Motor neuron (in vitro differentiated cells): ENCODE data around the gene FAM107B. TPM values are rescaled to one million over a fixed set of nuclear protein-coding genes. Genes with fewer than 3 reads are reported as not detected.

Experiments
- ATAC-seq, 8 experiments: fragments of 200-7000 bp; cut with Tn5 transposase; replicated peaks in 6 of 8; 2 replicates each; pipeline ENCODE4 v1.8.0; 2021; ENCODE audit warnings: mild to moderate bottlenecking in 8 of 8, moderate library complexity in 8 of 8
- H3K27ac ChIP-seq, 2 donors: fragments of 250-450 bp; sonication (Bioruptor Pico); 2 replicates each; pipeline ENCODE4 v1.9.0; 2021; ENCODE audit warnings: antibody characterized with exemption in 2 of 2, mild to moderate bottlenecking in 2 of 2, moderate library complexity in 1 of 2
- H3K4me1 ChIP-seq, 2 donors: fragments of 250-450 bp; sonication (Bioruptor Pico); replicated peaks in 1 of 2; 2 replicates each; pipeline ENCODE4 v1.6.1; 2021; ENCODE audit warnings: antibody characterized with exemption in 2 of 2, mild to moderate bottlenecking in 2 of 2, moderate library complexity in 1 of 2
- H3K4me3 ChIP-seq, 5 donors: fragments of 250-450 bp; sonication (Bioruptor Pico); 2 replicates each; pipeline ENCODE4 v1.9.0; 2021; ENCODE audit warnings: antibody characterized with exemption in 5 of 5, mild to moderate bottlenecking in 5 of 5, moderate library complexity in 4 of 5
- WGBS, 10 experiments: fragments of 450-650 bp; shearing (Covaris generic); methylation state at CpG; one replicate each; pipeline ENCODE4 v1.0.0; 2022; 5-methylcytosine and 5-hydroxymethylcytosine counted together
- in situ Hi-C, 9 experiments: fragments of 400-800 bp; cut with MboI; loops; one replicate each; pipeline ENCODE4 v1.15.0; 2021; ENCODE audit warnings: low sequenced_read_pairs in 9 of 9, low pct_unique_long_range_greater_than_20kb in 2 of 9; ENCODE audit not compliant: unreplicated experiment in 9 of 9
- total RNA-seq, 8 experiments: library from RNA; unstranded; fragments of 300-600 nt; gene quantifications; 2 replicates each; pipeline versions ENCODE4 v1.2.3 to v1.2.4, GENCODE V29; 2022

FAM107B gene
- total RNA-seq, 8 experiments from 2014 or later: 2.0 to 60.4 (median 25.4) TPM

- H3K4me1 ChIP-seq: peaks cover 0 to 5% of the 10 kb centered on the region in 2 donors
- ATAC-seq: peak in 6 of 8 experiments; percentile 72 to 95 (median 84)
- H3K4me3 ChIP-seq: no peak overlapping the region
- in situ Hi-C loops: no loop called here
- 11 to 100% (median 81%) methylated on average over 3 to 8 of the region's 13 CpGs; no CpG with 5 or more reads in 1 of the 10 experiments for WGBS, 10 experiments
- no peak overlapping the region for H3K27ac ChIP-seq
These were observed 186.4 kb downstream of the FAM107B start for GRCh38 chr10:14588084-14588937.

- H3K4me1 ChIP-seq: peaks cover 0 to 5% of the 10 kb centered on the region in 2 donors
- ATAC-seq: no peak
- in situ Hi-C loops: no loop called here
- WGBS, 10 experiments: 15 to 93% (median 73%) methylated on average over 3 to 6 of the region's 6 CpGs
- no peak overlapping the region for H3K27ac ChIP-seq
- H3K4me3 ChIP-seq: no peak overlapping the region
These were observed 187.1 kb downstream of the FAM107B start for GRCh38 chr10:14587540-14588083.

- ATAC-seq: no peak
- 90 to 100% (median 99%) methylated on average over 1 to 6 of the region's 6 CpGs; no CpG with 5 or more reads in 2 of the 10 experiments for WGBS, 10 experiments
- in situ Hi-C loops: no loop called here
- Histone ChIP-seq H3K4me3 (no peak overlapping the region), H3K27ac (no peak overlapping the region), H3K4me1 (peaks cover 0 to 5% of the 10 kb centered on the region in 2 donors)
These were observed 187.8 kb downstream of the FAM107B start for GRCh38 chr10:14586901-14587300.

DNA sequence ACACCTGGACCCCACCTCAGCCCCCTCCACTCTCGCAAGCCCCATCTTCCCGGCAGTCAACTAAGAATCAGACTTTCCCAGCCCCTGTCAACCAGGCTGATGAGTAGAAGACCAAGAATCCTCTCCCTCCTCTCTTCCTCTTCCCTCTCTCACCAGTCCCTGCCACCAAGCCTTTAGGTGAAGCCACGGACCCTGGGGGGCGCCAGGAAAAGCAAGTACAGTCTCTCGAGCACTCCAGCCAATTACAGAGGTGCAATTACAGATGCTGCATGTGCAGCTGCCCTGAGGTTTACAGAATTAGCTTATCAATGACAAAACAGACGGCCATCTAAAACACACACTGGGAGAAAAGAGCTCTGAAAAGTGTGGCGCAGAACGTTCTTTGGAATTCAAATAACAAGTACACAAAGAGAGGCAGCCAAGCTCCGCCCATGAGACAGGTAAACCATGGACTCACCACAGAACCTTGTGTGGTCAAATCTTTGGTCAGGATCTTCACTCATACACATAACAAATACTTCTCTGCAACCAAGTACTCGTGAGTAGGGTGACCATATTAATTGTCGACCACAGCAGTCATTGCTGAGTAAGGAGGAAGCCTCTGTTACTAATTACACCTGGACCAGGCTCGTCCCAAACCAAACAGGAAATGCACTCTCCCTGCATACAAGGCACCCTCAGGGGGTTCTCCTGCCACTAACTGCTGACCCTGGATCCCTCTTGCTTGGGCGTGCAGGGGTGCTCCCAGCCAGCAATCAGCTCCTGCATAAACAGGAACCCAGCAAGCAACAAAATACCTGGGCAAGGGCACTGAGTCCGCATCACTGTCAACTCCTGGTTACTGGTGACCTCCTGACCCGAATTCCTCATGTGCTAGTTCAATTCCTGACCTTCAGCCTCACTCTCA is 189.2 kb downstream of the FAM107B start:
- WGBS, 10 experiments: 71 to 100% (median 83%) methylated on average over 2 to 8 of the region's 15 CpGs
- ATAC-seq: no peak
- H3K4me3 ChIP-seq: no peak overlapping the region
- peaks cover 0 to 5% of the 10 kb centered on the region in 2 donors for H3K4me1 ChIP-seq
- H3K27ac ChIP-seq: no peak overlapping the region
- in situ Hi-C loops: no loop called here

GRCh38 chr10:14584661-14585060 is 190.0 kb downstream of the FAM107B start:
- no peak overlapping the region for H3K27ac ChIP-seq
- ATAC-seq: no peak

DNA sequence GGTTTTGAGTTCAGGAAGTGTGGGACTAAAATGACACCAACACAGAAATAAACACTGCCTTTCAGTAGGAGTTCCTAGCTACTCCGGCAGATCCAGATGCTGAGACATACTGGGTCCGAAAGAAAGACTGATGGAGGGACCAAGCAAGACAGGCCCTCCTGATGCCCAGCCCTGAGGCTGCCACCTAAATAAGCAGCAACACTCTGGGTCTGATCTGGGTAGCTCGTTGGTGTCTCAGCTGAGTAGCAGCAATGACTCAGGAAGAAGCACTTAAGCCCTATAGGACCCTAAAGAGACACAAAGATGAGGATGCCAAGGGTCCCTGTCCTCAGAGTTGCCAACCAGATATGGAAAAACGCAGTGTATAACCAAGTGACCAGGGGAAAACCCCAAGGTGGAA is 190.7 kb downstream of the FAM107B start:
- no peak overlapping the region for H3K27ac ChIP-seq
- H3K4me3 ChIP-seq: no peak overlapping the region
- in situ Hi-C loops: no loop called here
- peaks cover 0 to 5% of the 10 kb centered on the region in 2 donors for H3K4me1 ChIP-seq
- no peak for ATAC-seq
- 60 to 100% (median 82%) methylated on average over 1 to 3 of the region's 4 CpGs; no CpG with 5 or more reads in 2 of the 10 experiments for whole genome bisulfite sequencing, 10 experiments

More at GRCh38 chr10:14584661-14585060, 190.0 kb downstream of the FAM107B start:
- Histone ChIP-seq H3K4me1 (peaks cover 0 to 5% of the 10 kb centered on the region in 2 donors), H3K4me3 (no peak overlapping the region)
- WGBS, 10 experiments: 50 to 100% (median 100%) methylated on average over 1 to 3 of the region's 3 CpGs; no CpG with 5 or more reads in 3 of the 10 experiments
- in situ Hi-C loops: no loop called here

DNA sequence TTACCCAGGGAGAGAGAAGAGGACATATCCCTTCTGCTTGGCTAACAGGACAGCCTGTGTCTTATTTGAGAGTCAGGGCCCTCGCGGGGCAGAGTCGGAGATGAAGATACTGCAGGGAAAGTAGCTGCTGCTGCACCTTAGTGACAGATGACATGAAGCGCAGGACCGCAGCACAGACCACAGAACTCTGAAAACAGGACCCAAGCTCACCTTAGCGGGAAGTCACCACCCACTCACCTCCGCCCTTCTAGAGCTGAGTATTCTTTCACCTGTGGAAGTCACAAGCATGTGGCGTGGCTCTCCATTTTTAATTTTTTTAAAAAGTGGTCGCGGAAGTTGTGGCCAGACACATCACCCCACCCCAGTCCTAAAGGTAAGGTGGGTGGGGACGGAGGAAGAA is 191.4 kb downstream of the FAM107B start:
- Histone ChIP-seq H3K4me3 (no peak overlapping the region), H3K27ac (no peak overlapping the region), H3K4me1 (peaks cover 0 to 4% of the 10 kb centered on the region in 2 donors)
- no peak for ATAC-seq
- 85 to 100% (median 96%) methylated on average over 1 to 10 of the region's 11 CpGs; no CpG with 5 or more reads in 2 of the 10 experiments for WGBS, 10 experiments
- in situ Hi-C loops: no loop called here

GRCh38 chr10:14581553-14582321 is 193.0 kb downstream of the FAM107B start:
- WGBS, 10 experiments: 14 to 100% (median 84%) methylated on average over 1 to 6 of the region's 7 CpGs; no CpG with 5 or more reads in 2 of the 10 experiments
- Histone ChIP-seq H3K4me1 (peaks cover 0 to 2% of the 10 kb centered on the region in 2 donors), H3K27ac (no peak overlapping the region), H3K4me3 (no peak overlapping the region)
- in situ Hi-C loops: no loop called here
- peak in 3 of 8 experiments; percentile 38 to 88 (median 56) for ATAC-seq

- no peak overlapping the region for H3K27ac ChIP-seq
- no peak overlapping the region for H3K4me3 ChIP-seq
- 40 to 100% (median 88%) methylated on average over 1 to 12 of the region's 13 CpGs for WGBS, 10 experiments
- in situ Hi-C loops: no loop called here
- peaks cover 0 to 2% of the 10 kb centered on the region in 2 donors for H3K4me1 ChIP-seq
- ATAC-seq: peak in 1 of 8 experiments; percentile 53
These were observed 193.9 kb downstream of the FAM107B start for GRCh38 chr10:14580671-14581332.

GRCh38 chr10:14579405-14579804 is 195.3 kb downstream of the FAM107B start:
- H3K4me1 ChIP-seq: peaks cover 0 to 2% of the 10 kb centered on the region in 2 donors
- 33 to 100% (median 90%) methylated on average over 1 of the region's 1 CpG; no CpG with 5 or more reads in 3 of the 10 experiments for WGBS, 10 experiments
- no peak for ATAC-seq
- H3K4me3 ChIP-seq: no peak overlapping the region
- H3K27ac ChIP-seq: no peak overlapping the region
- in situ Hi-C loops: no loop called here

DNA sequence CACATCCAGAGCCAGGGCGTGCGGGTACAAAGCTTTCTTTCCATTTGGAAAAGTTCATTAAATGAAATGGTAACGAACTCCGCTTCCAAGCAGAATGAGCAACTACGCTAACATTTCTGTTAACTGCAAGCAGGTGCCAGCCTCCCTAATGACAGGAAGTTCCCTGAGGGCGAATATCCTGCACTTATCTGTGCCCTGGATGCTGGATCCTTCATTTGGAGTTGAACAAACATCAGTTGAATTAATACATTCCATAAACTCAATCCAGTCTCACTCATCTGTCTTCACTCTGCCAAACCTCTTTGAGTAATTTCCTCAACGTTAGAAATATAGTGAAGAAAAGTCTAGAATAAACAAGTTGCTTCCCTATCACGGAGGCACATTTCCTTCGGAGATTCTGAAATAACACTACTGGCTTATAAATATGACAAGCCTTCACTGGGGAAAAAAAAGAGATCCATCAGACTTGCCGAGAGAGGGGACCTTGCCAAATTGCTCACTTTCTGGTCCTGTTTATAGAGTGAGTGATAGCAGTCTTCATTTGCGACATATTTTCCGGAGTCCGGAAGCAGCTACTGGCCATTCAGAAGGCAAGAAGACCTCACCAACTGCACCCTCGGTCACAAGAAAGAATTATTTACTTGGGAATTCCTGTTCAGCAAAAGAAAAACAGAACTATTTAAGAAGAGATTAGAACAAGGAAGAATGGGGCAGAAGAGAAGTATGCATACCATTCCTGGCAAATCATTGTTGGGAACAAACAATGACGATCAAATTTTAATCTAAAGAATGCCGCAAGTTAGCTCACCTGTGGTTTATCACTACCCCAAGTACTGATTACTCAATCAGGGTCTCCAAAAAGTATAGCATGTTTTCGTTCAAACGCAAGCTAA is 196.4 kb downstream of the FAM107B start:
- in situ Hi-C loops: no loop called here
- WGBS, 10 experiments: 63 to 96% (median 92%) methylated on average over 8 to 15 of the region's 18 CpGs
- peaks cover 0 to 2% of the 10 kb centered on the region in 2 donors for H3K4me1 ChIP-seq
- H3K27ac ChIP-seq: no peak overlapping the region
- no peak overlapping the region for H3K4me3 ChIP-seq
- ATAC-seq: no peak
